SH-SY5Y (cell line): ENCODE measurements around the gene CEP350.

Experiments used
- GATA2 ChIP-seq: IDR thresholded peaks from 2 replicates; pipeline ENCODE4 v1.6.1; 2011; ENCODE audit warnings: mild to moderate bottlenecking, low read depth, low read length
- GATA3 ChIP-seq: IDR thresholded peaks from 2 replicates; pipeline ENCODE4 v1.6.1; 2011; ENCODE audit warnings: low read depth, mild to moderate bottlenecking, low read length, moderate library complexity

GRCh38 chr1:179995576-179995975, 41.0 kb downstream of the CEP350 start:
- no peak for TF ChIP-seq GATA2
- TF ChIP-seq GATA3: no peak
